NCI-H748 (cell line): ENCODE results near the gene TSHZ2.
"Not testable (repeated sequence)": the region's sequence is repeated elsewhere in the genome, so short reads cannot be mapped to it uniquely, and the experiment has no call there.

ENCODE experiments used
- DNase-seq: peaks from one replicate; lab custom pipeline; 2025; ENCODE audit not compliant: unreplicated experiment; lab: John Stamatoyannopoulos, UW

TSHZ2 gene

GRCh38 chr20:53081916-53082863 is 110.0 kb downstream of the TSHZ2 start:
- DNase-seq, result peak; percentile 70

GRCh38 chr20:53083411-53083810 is 111.3 kb downstream of the TSHZ2 start:
- DNase-seq, result no peak

GRCh38 chr20:53084408-53084997 is 112.3 kb downstream of the TSHZ2 start:
- DNase-seq, result no peak

- DNase-seq, result no peak
These were observed 113.6 kb downstream of the TSHZ2 start for GRCh38 chr20:53085720-53086119.

GRCh38 chr20:53087037-53087777 is 115.0 kb downstream of the TSHZ2 start:
- DNase-seq, result no peak

- no peak for DNase-seq
These were observed 116.6 kb downstream of the TSHZ2 start for GRCh38 chr20:53088786-53089185.

- DNase-seq, result not testable (repeated sequence)
These were observed 117.7 kb downstream of the TSHZ2 start for GRCh38 chr20:53089851-53090250.

GRCh38 chr20:53091789-53092188 is 119.6 kb downstream of the TSHZ2 start:
- DNase-seq, result no peak

GRCh38 chr20:53092772-53093300 is 120.7 kb downstream of the TSHZ2 start:
- no peak for DNase-seq

- no peak for DNase-seq
These were observed 125.2 kb downstream of the TSHZ2 start for GRCh38 chr20:53097371-53097770.

- DNase-seq, result no peak
These were observed 125.6 kb downstream of the TSHZ2 start for GRCh38 chr20:53097791-53098190.

GRCh38 chr20:53098621-53099020 is 126.5 kb downstream of the TSHZ2 start:
- no peak for DNase-seq

- DNase-seq, result no peak
These were observed 127.7 kb downstream of the TSHZ2 start for GRCh38 chr20:53099856-53100255.

GRCh38 chr20:53100476-53100911 is 128.3 kb downstream of the TSHZ2 start:
- DNase-seq, result peak; percentile 22

- DNase-seq, result no peak
These were observed 130.0 kb downstream of the TSHZ2 start for GRCh38 chr20:53101992-53102760.

- DNase-seq, result no peak
These were observed 131.0 kb downstream of the TSHZ2 start for GRCh38 chr20:53103124-53103523.

GRCh38 chr20:53104884-53105283 is 132.7 kb downstream of the TSHZ2 start:
- no peak for DNase-seq

- no peak for DNase-seq
These were observed 144.6 kb downstream of the TSHZ2 start for GRCh38 chr20:53116733-53117132.

- no peak for DNase-seq
These were observed 150.7 kb downstream of the TSHZ2 start for GRCh38 chr20:53122853-53123252.

- DNase-seq, result no peak
These were observed 152.0 kb downstream of the TSHZ2 start for GRCh38 chr20:53124075-53124551.
